HepG2 (cell line): ENCODE data around the gene PRDX2. TPM values are rescaled to one million over a fixed set of nuclear protein-coding genes. Genes with fewer than 3 reads are reported as not detected.

Experiments
- BRD4 ChIP-seq: sonication (generic); formaldehyde crosslinking; IDR thresholded peaks from 2 replicates; pipeline ENCODE4 v1.4.0; 2020; ENCODE audit warnings: missing genetic modification reagents
- FLYWCH1 ChIP-seq: sonication (generic); formaldehyde crosslinking; IDR thresholded peaks from 2 replicates; pipeline ENCODE4 v1.8.1; 2023; ENCODE audit warnings: mild to moderate bottlenecking, missing genetic modification reagents
- GMEB1 ChIP-seq: sonication (generic); formaldehyde crosslinking; IDR thresholded peaks from 2 replicates; pipeline ENCODE4 v1.5.1; 2020; ENCODE audit warnings: missing genetic modification reagents, mild to moderate bottlenecking, borderline replicate concordance
- HOXA5 ChIP-seq: sonication (generic); formaldehyde crosslinking; IDR thresholded peaks from 2 replicates; pipeline ENCODE4 v1.4.0; 2020; ENCODE audit warnings: missing genetic modification reagents
- KMT2A ChIP-seq: sonication (generic); formaldehyde crosslinking; IDR thresholded peaks from 2 replicates; pipeline ENCODE4 v1.4.0; 2020; ENCODE audit warnings: missing genetic modification reagents
- NFIC ChIP-seq: IDR thresholded peaks from 2 replicates; pipeline ENCODE4 v1.6.1; 2012; ENCODE audit warnings: mild to moderate bottlenecking, low read length, inconsistent platforms
- PHB2 ChIP-seq: fragments of 450-650 bp; IDR thresholded peaks from 2 replicates; pipeline ENCODE4 v1.6.1; 2018; ENCODE audit not compliant: partially characterized antibody
- SKIL ChIP-seq: sonication (generic); formaldehyde crosslinking; IDR thresholded peaks from 2 replicates; pipeline ENCODE4 v1.8.0; 2022; ENCODE audit warnings: missing genetic modification reagents, mild to moderate bottlenecking, moderate library complexity, borderline replicate concordance
- SOX5 ChIP-seq: IDR thresholded peaks from 2 replicates; pipeline ENCODE4 v1.6.1; 2016; ENCODE audit warnings: borderline replicate concordance
- SP1 ChIP-seq, 2 experiments: fragments of 450-650 bp in 1 of 2; sonication (generic) in 1 of 2; formaldehyde crosslinking in 1 of 2; IDR thresholded peaks; 2 replicates each; pipeline versions ENCODE4 v1.4.0 to v1.6.1; 2016 to 2020; ENCODE audit warnings: missing genetic modification reagents in 1 of 2
- U2AF1 ChIP-seq: fragments of 200-400 bp; formaldehyde crosslinking; optimal IDR thresholded peaks from 2 replicates; pipeline ENCODE3; 2017; ENCODE audit warnings: mild to moderate bottlenecking, low read depth, low read length
- ZNF205 ChIP-seq: IDR thresholded peaks from 2 replicates; pipeline ENCODE4 v1.6.1; 2018; ENCODE audit warnings: missing biosample characterization, missing genetic modification reagents
- ZNF33B ChIP-seq: sonication (generic); formaldehyde crosslinking; IDR thresholded peaks from 2 replicates; pipeline ENCODE4 v1.5.1; 2020; ENCODE audit warnings: mild to moderate bottlenecking, missing genetic modification reagents
- ZNF468 ChIP-seq: sonication (generic); formaldehyde crosslinking; IDR thresholded peaks from 2 replicates; pipeline ENCODE4 v1.8.0; 2022; ENCODE audit warnings: mild to moderate bottlenecking, moderate library complexity, missing genetic modification reagents
- ZNF572 ChIP-seq: sonication (generic); formaldehyde crosslinking; IDR thresholded peaks from 2 replicates; pipeline ENCODE4 v1.5.1; 2020; ENCODE audit warnings: mild to moderate bottlenecking, missing genetic modification reagents
- ZNF639 ChIP-seq: conservative IDR thresholded peaks from 2 replicates; pipeline ENCODE4 v1.6.1; 2018; ENCODE audit warnings: missing genetic modification reagents
- ZNF777 ChIP-seq: sonication (generic); formaldehyde crosslinking; IDR thresholded peaks from 2 replicates; pipeline ENCODE4 v1.4.0; 2020; ENCODE audit warnings: missing genetic modification reagents
- ZZZ3 ChIP-seq: sonication (generic); formaldehyde crosslinking; IDR thresholded peaks from 2 replicates; pipeline ENCODE4 v1.4.0; 2020; ENCODE audit warnings: missing genetic modification reagents, mild to moderate bottlenecking, borderline replicate concordance
- polyA plus RNA-seq, 8 experiments: library from polyadenylated mRNA; depleted of rRNA in 3 of 8; stranded (reverse) in 7 of 8; unstranded in 1 of 8; fragments of >200 nt; fragmentation: Illumina TruSeq in 4 of 8; extraction: Trizol in 4 of 8; gene quantifications; 2 replicates each; pipeline versions ENCODE4 v1.2.1 to v1.2.3, GENCODE V29; 2011 to 2016; ENCODE audit warnings: low read depth in 4 of 8, missing spikeins in 1 of 8, mixed read lengths in 1 of 8; ENCODE audit not compliant: insufficient read depth in 1 of 8
- total RNA-seq, 5 experiments: library from RNA; depleted of rRNA; stranded (reverse); fragments of >200 nt; fragmentation: Illumina TruSeq; extraction: Trizol; gene quantifications; 2 replicates each; pipeline ENCODE4 v1.2.3, GENCODE V29; 2016; ENCODE audit warnings: low read depth in 1 of 5
- TF ChIP-seq, protein P1 (sequence below): sonication (generic); formaldehyde crosslinking; IDR thresholded peaks from 2 replicates; pipeline ENCODE4 v1.8.1; 2023; ENCODE audit warnings: missing genetic modification reagents, mild to moderate bottlenecking, borderline replicate concordance
- TF ChIP-seq, protein P2 (sequence below): sonication (generic); formaldehyde crosslinking; IDR thresholded peaks from 2 replicates; pipeline ENCODE4 v1.5.0; 2020; ENCODE audit warnings: mild to moderate bottlenecking, missing genetic modification reagents, borderline replicate concordance

Gene PRDX2
- total and polyA plus RNA-seq, 2 of the 13 experiments (the other 11 are each of a cell fraction or from before 2014, with no cell fraction given): 218 to 381 TPM

DNA sequence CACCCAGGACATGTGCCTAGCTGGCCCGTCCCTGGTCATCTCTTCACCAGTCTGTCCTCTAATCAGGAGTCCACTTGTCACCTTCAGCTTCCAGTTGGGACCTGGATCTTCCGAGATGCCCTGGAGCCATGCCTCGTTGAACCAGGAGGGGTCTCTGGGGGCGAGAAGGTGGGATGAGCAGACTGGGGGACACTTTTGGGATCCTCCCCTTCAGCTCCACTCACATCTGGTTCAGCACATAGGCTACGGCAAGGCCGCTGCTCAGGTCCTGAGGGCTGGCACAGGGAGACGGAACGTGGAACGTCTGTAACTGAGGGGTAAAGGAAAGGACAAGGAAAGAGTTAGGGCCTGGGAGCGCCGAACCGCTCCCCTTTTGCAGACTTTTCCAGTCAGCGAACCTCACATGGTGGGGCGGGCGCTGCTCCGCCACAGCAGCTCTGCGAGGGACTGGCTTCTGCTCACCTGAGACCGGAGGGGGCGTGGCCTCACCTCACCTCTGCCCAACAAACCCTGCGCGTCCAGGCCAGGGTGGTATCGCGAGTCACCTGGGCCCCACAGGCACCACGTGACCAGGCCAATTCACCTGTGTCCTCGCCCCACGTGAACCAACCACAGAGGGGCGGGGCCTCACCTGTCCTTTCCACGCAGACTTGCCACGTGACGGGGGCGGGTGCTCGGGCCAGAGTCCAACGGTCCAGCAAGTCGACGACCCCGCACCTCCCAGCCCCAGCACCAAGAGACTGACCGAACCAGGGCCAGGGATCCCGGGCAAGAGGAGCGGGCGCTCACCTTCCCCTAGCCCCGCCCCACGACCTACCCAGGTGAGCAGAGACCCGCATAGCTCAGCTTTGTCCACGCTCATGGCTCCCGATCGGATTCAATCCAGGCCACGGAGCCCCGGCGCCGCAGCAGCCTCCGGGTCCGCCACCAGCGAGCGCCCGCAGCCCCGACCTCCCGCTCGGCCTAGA, 26.7 kb downstream of the PRDX2 start, which contains the start of gene HOOK2 (continued):
- TF ChIP-seq SKIL (no peak), SOX5 (CRISPR knock-in tag) (no peak), NFIC (no peak), ZNF639 (CRISPR knock-in tag) (no peak), SP1 (IDR thresholded peaks at IDR 0.05) (no peak), SP1 (CRISPR knock-in tag; IDR thresholded peaks at IDR 0.05) (peak; percentile 39; the same call in 1 of the 2 replicates), ZNF205 (CRISPR knock-in tag) (peak; percentile 28; the same call in 1 of the 2 replicates), ZNF777 (no peak), FLYWCH1 (no peak), GMEB1 (no peak), U2AF1 (no peak), PHB2 (no peak), ZZZ3 (CRISPR knock-in tag) (0 out of 2 replicates have a peak, but pooled peaks have one; percentile 45), HOXA5 (0 out of 2 replicates have a peak, but pooled peaks have one; percentile 15), ZNF572 (CRISPR knock-in tag) (0 out of 2 replicates have a peak, but pooled peaks have one; percentile 28), KMT2A (no peak), ZNF33B (CRISPR knock-in tag) (no peak), BRD4 (CRISPR knock-in tag) (no peak), ZNF468 (peak; percentile 53; the same call in 1 of the 2 replicates)
- TF ChIP-seq, protein P1, sequence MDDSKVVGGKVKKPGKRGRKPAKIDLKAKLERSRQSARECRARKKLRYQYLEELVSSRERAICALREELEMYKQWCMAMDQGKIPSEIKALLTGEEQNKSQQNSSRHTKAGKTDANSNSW: no peak
- TF ChIP-seq, protein P2, sequence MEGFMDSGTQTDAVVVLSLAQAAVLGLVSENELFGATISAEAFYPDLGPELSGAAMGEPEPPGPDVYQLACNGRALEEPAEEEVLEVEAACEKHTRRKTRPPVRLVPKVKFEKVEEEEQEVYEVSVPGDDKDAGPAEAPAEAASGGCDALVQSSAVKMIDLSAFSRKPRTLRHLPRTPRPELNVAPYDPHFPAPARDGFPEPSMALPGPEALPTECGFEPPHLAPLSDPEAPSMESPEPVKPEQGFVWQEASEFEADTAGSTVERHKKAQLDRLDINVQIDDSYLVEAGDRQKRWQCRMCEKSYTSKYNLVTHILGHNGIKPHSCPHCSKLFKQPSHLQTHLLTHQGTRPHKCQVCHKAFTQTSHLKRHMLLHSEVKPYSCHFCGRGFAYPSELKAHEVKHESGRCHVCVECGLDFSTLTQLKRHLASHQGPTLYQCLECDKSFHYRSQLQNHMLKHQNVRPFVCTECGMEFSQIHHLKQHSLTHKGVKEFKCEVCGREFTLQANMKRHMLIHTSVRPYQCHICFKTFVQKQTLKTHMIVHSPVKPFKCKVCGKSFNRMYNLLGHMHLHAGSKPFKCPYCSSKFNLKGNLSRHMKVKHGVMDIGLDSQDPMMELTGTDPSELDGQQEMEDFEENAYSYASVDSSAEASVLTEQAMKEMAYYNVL (CRISPR knock-in tag): no peak
